HUES48 (cell line): ENCODE results near the gene TMTC2.
"Not testable (repeated sequence)": the region's sequence is repeated elsewhere in the genome, so short reads cannot be mapped to it uniquely, and the experiment has no call there.

Source experiments
- H3K27ac ChIP-seq: one replicate; pipeline ENCODE4 v1.7.0; 2013; ENCODE audit warnings: low read depth, low read length, inconsistent platforms
- H3K27me3 ChIP-seq: 2 replicates; pipeline ENCODE4 v1.6.1; 2013; ENCODE audit warnings: mild to moderate bottlenecking, low read length; ENCODE audit not compliant: control insufficient read depth, insufficient read depth
- H3K36me3 ChIP-seq: 2 replicates; pipeline ENCODE4 v1.6.1; 2013; ENCODE audit warnings: low read length; ENCODE audit not compliant: control insufficient read depth, insufficient read depth
- H3K4me1 ChIP-seq: 2 replicates; pipeline ENCODE4 v1.6.1; 2013; ENCODE audit warnings: mild to moderate bottlenecking, low read length; ENCODE audit not compliant: control insufficient read depth, insufficient read depth
- H3K4me3 ChIP-seq: 2 replicates; pipeline ENCODE4 v1.5.1; 2013; ENCODE audit warnings: mild to moderate bottlenecking, low read depth, low read length
- H3K9ac ChIP-seq: 2 replicates; pipeline ENCODE4 v1.6.1; 2013; ENCODE audit warnings: mild to moderate bottlenecking, low read depth, low read length, moderate library complexity
- H3K9me3 ChIP-seq: 2 replicates; pipeline ENCODE4 v1.6.1; 2013; ENCODE audit warnings: low read length; ENCODE audit not compliant: control insufficient read depth, insufficient read depth

Gene TMTC2

GRCh38 chr12:82757656-82758055, 71.0 kb downstream of the TMTC2 start:
- no peak overlapping the region for H3K27ac ChIP-seq
- no peaks in the 10 kb centered on the region for H3K9me3 ChIP-seq

GRCh38 chr12:82758749-82759330, 72.1 kb downstream of the TMTC2 start:
- Histone ChIP-seq H3K36me3 (no peaks in the 10 kb centered on the region), H3K27ac (no peak overlapping the region), H3K4me3 (no peak overlapping the region), H3K27me3 (no peaks in the 10 kb centered on the region), H3K9me3 (no peaks in the 10 kb centered on the region), H3K4me1 (peaks cover 20% of the 10 kb centered on the region), H3K9ac (no peak overlapping the region)

More at GRCh38 chr12:82757656-82758055, 71.0 kb downstream of the TMTC2 start:
- H3K4me3 ChIP-seq: no peak overlapping the region
- H3K9ac ChIP-seq: no peak overlapping the region
- H3K27me3 ChIP-seq: no peaks in the 10 kb centered on the region
- peaks cover 20% of the 10 kb centered on the region for H3K4me1 ChIP-seq
- no peaks in the 10 kb centered on the region for H3K36me3 ChIP-seq

GRCh38 chr12:82760423-82760822, 73.7 kb downstream of the TMTC2 start:
- no peaks in the 10 kb centered on the region for H3K9me3 ChIP-seq
- no peak overlapping the region for H3K4me3 ChIP-seq
- peaks cover 27% of the 10 kb centered on the region for H3K4me1 ChIP-seq
- no peak overlapping the region for H3K9ac ChIP-seq
- no peaks in the 10 kb centered on the region for H3K36me3 ChIP-seq
- no peak overlapping the region for H3K27ac ChIP-seq
- H3K27me3 ChIP-seq: no peaks in the 10 kb centered on the region

GRCh38 chr12:82765206-82765605, 78.5 kb downstream of the TMTC2 start:
- not testable (repeated sequence) for H3K27me3 ChIP-seq, H3K9me3 ChIP-seq, H3K27ac ChIP-seq, H3K9ac ChIP-seq, H3K4me3 ChIP-seq, H3K4me1 ChIP-seq, H3K36me3 ChIP-seq

- Histone ChIP-seq H3K9ac (no peak overlapping the region), H3K4me3 (no peak overlapping the region), H3K9me3 (no peaks in the 10 kb centered on the region), H3K27me3 (no peaks in the 10 kb centered on the region), H3K36me3 (no peaks in the 10 kb centered on the region), H3K4me1 (peaks cover 7% of the 10 kb centered on the region; the same call in 1 of the 2 replicates), H3K27ac (no peak overlapping the region)
These were observed 79.4 kb downstream of the TMTC2 start for GRCh38 chr12:82765971-82766705.

GRCh38 chr12:82774666-82775065, 88.0 kb downstream of the TMTC2 start:
- H3K27ac ChIP-seq: no peak overlapping the region
- H3K4me3 ChIP-seq: no peak overlapping the region
- H3K4me1 ChIP-seq: no peaks in the 10 kb centered on the region
- no peaks in the 10 kb centered on the region for H3K9me3 ChIP-seq
- H3K36me3 ChIP-seq: no peaks in the 10 kb centered on the region
- no peak overlapping the region for H3K9ac ChIP-seq
- no peaks in the 10 kb centered on the region for H3K27me3 ChIP-seq

- no peak overlapping the region for H3K4me3 ChIP-seq
- no peaks in the 10 kb centered on the region for H3K27me3 ChIP-seq
- no peaks in the 10 kb centered on the region for H3K36me3 ChIP-seq
- H3K27ac ChIP-seq: no peak overlapping the region
- no peak overlapping the region for H3K9ac ChIP-seq
- no peaks in the 10 kb centered on the region for H3K9me3 ChIP-seq
- peaks cover 47% of the 10 kb centered on the region for H3K4me1 ChIP-seq
These were observed 93.8 kb downstream of the TMTC2 start for GRCh38 chr12:82780517-82780916.

GRCh38 chr12:82781309-82781997, 94.7 kb downstream of the TMTC2 start:
- Histone ChIP-seq H3K27me3 (no peaks in the 10 kb centered on the region), H3K4me1 (peaks cover 52% of the 10 kb centered on the region), H3K4me3 (0 out of 2 replicates have a peak overlapping the region, but pooled peaks have one; percentile 3), H3K36me3 (no peaks in the 10 kb centered on the region), H3K27ac (peak overlapping the region; percentile 43), H3K9ac (no peak overlapping the region), H3K9me3 (no peaks in the 10 kb centered on the region)

- no peak overlapping the region for H3K9ac ChIP-seq
- no peaks in the 10 kb centered on the region for H3K27me3 ChIP-seq
- H3K4me1 ChIP-seq: peaks cover 61% of the 10 kb centered on the region
- H3K9me3 ChIP-seq: no peaks in the 10 kb centered on the region
- H3K4me3 ChIP-seq: no peak overlapping the region
- H3K27ac ChIP-seq: no peak overlapping the region
- H3K36me3 ChIP-seq: no peaks in the 10 kb centered on the region
These were observed 96.7 kb downstream of the TMTC2 start for GRCh38 chr12:82783435-82783834.

GRCh38 chr12:82787016-82787415, 100.3 kb downstream of the TMTC2 start:
- Histone ChIP-seq H3K36me3 (no peaks in the 10 kb centered on the region), H3K4me3 (no peak overlapping the region), H3K4me1 (peaks cover 38% of the 10 kb centered on the region), H3K9ac (no peak overlapping the region), H3K27ac (no peak overlapping the region), H3K9me3 (no peaks in the 10 kb centered on the region), H3K27me3 (no peaks in the 10 kb centered on the region)

- H3K9ac ChIP-seq: no peak overlapping the region
- H3K36me3 ChIP-seq: no peaks in the 10 kb centered on the region
- no peak overlapping the region for H3K4me3 ChIP-seq
- no peak overlapping the region for H3K27ac ChIP-seq
- H3K9me3 ChIP-seq: no peaks in the 10 kb centered on the region
- H3K27me3 ChIP-seq: no peaks in the 10 kb centered on the region
- H3K4me1 ChIP-seq: peaks cover 25% of the 10 kb centered on the region
These were observed 101.9 kb downstream of the TMTC2 start for GRCh38 chr12:82788594-82788993.
